ENCODE measurements around the gene IZUMO2.
A peak's percentile ranks its signal among the peaks of the same experiment; 100 is the strongest.

The IZUMO2 gene

GRCh38 chr19:50162988-50163387 lies at the start of gene IZUMO2:
TSS of gene IZUMO2 (minus strand) at chr19:50163281. CDS start at chr19:50163194, 87 bp downstream.
- DNase-seq (ENCODE audit: low read depth in 2 of 2), result no peak

- no peak for DNase-seq (ENCODE audit: low read depth in 2 of 2)
Observed at GRCh38 chr19:50210425-50210824, 47.3 kb upstream of the IZUMO2 start.

DNA sequence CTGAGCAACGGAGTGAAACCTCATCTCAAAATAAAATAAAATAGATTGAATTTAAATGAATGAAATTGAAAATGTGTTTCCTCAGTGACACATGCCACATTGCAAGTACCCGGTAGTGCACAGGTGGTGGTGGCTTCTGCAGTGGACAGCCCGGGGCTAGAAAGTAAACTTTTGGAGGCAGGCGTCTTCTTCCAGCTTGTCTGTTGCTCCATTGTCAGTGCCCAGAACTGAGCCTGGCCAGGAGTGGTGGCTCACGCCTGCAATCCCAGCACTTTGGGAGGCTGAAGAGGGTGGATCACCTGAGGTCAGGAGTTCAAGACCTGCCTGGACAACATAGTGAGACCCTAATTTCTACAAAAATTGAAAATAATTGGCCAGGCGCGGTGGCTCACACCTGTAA lies 46.0 kb upstream of the IZUMO2 start:
- no peak for DNase-seq (ENCODE audit: low read depth in 2 of 2)

DNA sequence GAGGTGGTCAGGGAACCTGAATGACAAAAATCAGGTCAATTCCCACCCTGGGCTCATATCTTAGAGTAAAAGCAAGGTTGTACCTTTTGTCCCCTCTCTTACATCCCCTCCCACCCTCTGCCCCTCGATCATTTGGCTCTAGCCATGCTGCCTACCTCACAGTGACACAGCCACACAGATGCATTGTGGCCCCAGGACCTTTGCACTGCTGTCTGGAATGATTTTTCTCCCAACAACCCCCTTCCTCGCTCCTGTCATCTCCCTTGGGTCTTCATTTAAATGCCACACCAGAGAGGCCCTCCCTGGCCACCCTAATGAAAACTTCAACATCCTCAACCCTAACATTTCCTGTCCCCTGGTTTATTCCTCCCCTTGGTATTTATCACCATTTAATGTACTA lies 44.6 kb upstream of the IZUMO2 start:
- DNase-seq (ENCODE audit: low read depth in 2 of 2), result no peak

GRCh38 chr19:50206191-50206590 lies 43.1 kb upstream of the IZUMO2 start:
- DNase-seq (ENCODE audit: low read depth in 2 of 2), result no peak

DNA sequence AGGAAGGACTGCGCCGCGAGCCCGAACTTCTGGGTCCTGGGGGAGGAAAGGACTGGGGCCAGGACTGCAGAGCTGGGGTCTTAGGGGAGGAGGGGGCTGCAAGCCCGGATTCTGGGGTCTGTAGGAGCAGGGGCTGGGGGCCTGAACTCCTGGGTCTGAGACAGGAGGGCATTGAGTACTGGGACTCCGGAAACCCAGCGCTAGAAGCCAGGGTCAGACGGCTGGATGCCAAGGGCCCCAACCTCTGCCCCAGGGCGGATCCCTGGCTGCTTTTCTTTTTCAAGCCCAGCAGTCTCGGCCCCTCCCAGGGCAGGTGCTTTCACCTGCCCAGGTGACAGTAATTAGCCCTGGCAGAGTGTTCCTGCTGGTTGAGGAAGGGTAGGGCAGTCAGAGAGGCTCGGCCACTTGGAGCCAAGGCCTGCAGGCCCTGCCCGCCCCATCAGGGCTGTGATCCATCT lies 42.6 kb upstream of the IZUMO2 start:
- DNase-seq (ENCODE audit: low read depth in 2 of 2), result no peak

- no peak for DNase-seq (ENCODE audit: low read depth in 2 of 2)
Observed at GRCh38 chr19:50204811-50205675, 42.0 kb upstream of the IZUMO2 start.

DNA sequence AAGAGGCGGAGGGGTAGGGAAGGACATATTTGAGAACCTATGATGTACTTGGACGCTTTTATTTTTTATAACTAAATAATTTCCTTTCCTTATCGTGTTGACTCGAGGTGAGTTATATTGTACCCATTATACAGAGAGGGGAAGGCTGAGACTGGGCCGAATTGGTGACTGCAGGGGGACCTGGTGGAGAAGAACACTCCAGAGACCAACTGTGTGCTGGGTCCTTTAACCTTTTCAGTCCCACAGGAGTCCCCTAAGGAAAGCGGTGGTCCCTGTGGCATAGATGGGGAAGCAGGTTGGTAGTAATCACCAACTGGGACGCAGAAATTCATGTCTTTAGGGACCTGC lies 41.0 kb upstream of the IZUMO2 start:
- DNase-seq (ENCODE audit: low read depth in 2 of 2), result no peak

DNA sequence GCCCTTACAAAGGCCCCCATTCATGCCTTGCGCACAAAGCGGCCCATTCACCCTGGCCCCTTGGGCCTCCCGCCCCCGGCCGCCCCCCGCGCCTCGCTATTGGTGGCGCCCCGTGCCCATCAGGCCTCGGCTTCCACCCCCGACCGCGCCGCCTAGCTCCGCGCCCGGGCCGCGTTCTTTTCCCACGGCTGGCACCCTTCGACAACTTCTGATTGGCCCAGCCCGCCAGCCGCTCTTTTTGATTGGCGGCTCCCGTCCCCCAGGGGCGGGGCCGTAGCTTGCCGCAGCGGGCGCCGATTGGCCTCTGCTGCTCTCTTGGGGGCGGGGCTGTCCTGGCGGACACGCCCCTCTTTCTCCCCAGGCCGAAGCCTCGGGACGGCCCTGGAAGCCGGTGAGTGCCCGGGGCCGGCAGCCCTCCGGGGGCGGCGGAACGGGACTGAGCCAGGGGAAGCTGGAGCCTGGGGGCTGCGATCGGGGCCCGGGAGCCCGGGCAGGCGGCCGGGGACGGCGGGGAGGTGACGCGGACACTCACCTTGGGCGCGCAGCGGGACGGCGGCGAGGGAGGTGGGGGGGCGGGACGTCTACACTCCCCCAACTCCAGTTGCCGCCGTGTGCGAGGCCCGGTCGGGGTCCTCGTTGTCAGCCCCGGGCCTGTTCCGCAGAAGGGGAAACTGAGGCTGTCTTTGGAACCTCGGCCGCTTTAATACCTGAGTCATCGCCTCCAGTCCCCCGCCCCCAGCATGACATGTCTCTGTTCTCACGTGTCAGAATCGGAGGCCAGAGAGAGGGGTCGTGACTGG lies 40.4 kb upstream of the IZUMO2 start, which contains the start of gene MYH14:
TSS of gene MYH14 (plus strand) at position 342 of the 800 bp plus-strand sequence. CDS start 6,744 bp downstream, outside the sequence.
- peak in 1 of 2 donors; percentile 14 for DNase-seq (ENCODE audit: low read depth in 2 of 2)

DNA sequence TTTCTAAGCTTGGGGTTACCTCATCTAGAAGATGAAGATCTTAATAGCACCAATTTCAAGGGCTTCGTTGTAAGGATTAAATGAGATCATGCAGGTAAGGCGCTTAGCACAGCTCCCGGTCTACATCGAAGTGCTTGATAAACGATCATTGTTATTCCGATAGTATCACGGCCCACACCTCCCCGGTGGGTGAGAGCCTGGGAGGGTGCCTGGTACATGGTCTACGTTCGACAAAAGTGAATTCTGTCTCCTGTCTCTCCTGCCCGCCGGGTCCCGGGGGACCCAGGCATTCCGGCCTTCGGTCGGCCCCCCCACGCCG lies 39.8 kb upstream of the IZUMO2 start:
- no peak for DNase-seq (ENCODE audit: low read depth in 2 of 2)

GRCh38 chr19:50202386-50202785 lies 39.3 kb upstream of the IZUMO2 start:
- DNase-seq (ENCODE audit: low read depth in 2 of 2), result no peak

DNA sequence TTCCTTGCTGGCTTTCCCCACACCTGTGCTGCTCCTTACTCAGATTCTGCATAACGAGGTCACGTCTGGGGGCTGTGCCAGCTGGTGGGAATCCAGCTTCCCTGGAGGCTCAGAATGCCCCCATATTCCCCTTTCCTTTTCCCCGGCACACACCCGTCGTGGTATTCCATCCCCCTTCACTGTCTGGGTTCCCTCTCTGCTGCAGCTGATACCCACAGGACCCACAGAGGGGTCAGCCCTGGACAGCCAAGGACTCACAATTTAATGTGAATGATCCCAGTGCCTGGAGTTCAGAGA lies 36.1 kb upstream of the IZUMO2 start:
- DNase-seq (ENCODE audit: low read depth in 2 of 2), result no peak

- no peak for DNase-seq (ENCODE audit: low read depth in 2 of 2)
Observed at GRCh38 chr19:50198431-50199258, 35.6 kb upstream of the IZUMO2 start.

DNA sequence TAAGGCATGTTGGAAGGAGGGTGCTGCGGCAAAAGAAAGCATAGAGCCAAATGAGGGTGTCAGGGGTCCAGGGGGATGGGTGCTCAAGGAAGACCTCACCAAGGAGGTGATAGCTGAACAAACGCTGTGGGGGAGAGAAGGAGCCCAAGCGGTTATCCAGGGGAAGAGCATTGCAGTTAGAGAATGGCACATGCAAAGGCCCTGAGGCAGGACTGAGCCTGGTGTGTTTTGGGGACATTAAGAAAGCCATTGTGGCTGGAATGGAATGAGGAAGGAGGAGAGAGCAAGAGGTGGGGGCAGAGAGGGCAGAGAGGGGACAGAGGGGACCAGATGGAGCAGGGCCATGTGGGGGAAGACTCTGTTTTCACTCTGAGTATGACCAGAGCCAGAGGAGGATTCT lies 34.3 kb upstream of the IZUMO2 start:
- DNase-seq (ENCODE audit: low read depth in 2 of 2), result no peak

DNA sequence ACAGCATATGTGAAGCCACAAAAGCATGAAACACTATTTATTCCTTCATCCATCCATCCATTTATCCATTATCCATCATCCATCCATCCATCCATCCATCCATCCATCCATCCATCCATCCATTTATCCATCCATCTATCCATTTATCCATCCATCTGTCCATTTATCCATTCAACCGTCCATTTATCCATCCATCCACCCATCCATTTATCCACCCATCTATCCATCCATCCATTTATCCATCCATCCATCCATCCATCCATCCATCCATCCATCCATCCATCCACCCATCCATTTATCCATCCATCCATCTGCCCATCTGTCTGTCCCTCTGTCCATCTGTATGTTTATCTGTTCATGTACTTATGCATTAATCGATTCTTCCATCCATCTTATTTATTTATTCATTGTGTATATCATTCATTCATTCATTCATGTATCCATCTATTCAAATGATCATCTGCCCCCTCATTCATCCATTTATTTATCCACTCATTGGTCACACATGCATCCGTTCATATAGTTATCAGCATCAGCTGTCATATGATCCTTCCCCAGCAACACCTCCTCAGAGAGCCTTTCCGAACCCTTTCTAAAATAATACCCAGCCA lies 33.3 kb upstream of the IZUMO2 start:
- DNase-seq (ENCODE audit: low read depth in 2 of 2), result no peak

- no peak for DNase-seq (ENCODE audit: low read depth in 2 of 2)
Observed at GRCh38 chr19:50195224-50195623, 32.1 kb upstream of the IZUMO2 start.

- no peak for DNase-seq (ENCODE audit: low read depth in 2 of 2)
Observed at GRCh38 chr19:50192463-50193211, 29.6 kb upstream of the IZUMO2 start.

- no peak for DNase-seq (ENCODE audit: low read depth in 2 of 2)
Observed at GRCh38 chr19:50191216-50191615, 28.1 kb upstream of the IZUMO2 start.

- no peak for DNase-seq (ENCODE audit: low read depth in 2 of 2)
Observed at GRCh38 chr19:50190439-50190891, 27.4 kb upstream of the IZUMO2 start.

DNA sequence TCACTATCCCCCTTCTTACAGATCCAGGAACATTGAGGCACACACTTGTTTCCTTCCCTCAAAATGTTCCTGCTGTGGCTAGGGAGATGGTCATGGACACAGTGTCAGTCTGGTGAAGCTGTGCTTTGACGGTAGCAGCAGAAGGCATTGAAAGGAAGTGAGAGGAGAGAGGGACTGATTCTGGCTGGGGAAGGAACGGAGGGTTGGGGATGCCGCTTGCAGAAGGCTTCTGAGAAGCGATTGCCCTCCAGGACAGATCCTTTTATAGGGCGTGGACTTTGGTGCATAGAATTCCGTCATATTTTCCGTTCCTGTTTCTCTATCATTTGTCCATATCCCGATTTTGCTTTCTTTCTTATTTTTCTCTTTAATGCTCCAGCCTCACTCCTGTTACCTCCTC lies 26.2 kb upstream of the IZUMO2 start:
- no peak for DNase-seq (ENCODE audit: low read depth in 2 of 2)

- DNase-seq (ENCODE audit: low read depth in 2 of 2), result no peak
Observed at GRCh38 chr19:50187937-50188336, 24.9 kb upstream of the IZUMO2 start.
